Measurements from ENCODE around the gene S1PR5.
"Not testable (repeated sequence)": the region's sequence is repeated elsewhere in the genome, so short reads cannot be mapped to it uniquely, and the experiment has no call there.

S1PR5 gene

GRCh38 chr19:10533646-10534386 is 16.6 kb upstream of the S1PR5 start:
- peak; percentile 24 for DNase-seq (ENCODE audit: extremely low read depth, low read depth)

GRCh38 chr19:10532457-10532856 is 15.2 kb upstream of the S1PR5 start:
- TF ChIP-seq CTCF (IDR thresholded peaks at IDR 0.05; ENCODE audit: low read depth, low read length), result no peak

More at GRCh38 chr19:10533646-10534386, 16.6 kb upstream of the S1PR5 start:
- TF ChIP-seq CTCF (IDR thresholded peaks at IDR 0.05; ENCODE audit: low read depth, low read length), result no peak

GRCh38 chr19:10526887-10527286 is 9.6 kb upstream of the S1PR5 start:
- DNase-seq (ENCODE audit: extremely low read depth, low read depth), result not testable (repeated sequence)

More at GRCh38 chr19:10532457-10532856, 15.2 kb upstream of the S1PR5 start:
- no peak for DNase-seq (ENCODE audit: extremely low read depth, low read depth)

- no peak for TF ChIP-seq CTCF (IDR thresholded peaks at IDR 0.05; ENCODE audit: low read depth, low read length)
- no peak for DNase-seq (ENCODE audit: extremely low read depth, low read depth)
These were observed 8.4 kb upstream of the S1PR5 start for GRCh38 chr19:10525636-10526035.

- no peak for DNase-seq (ENCODE audit: extremely low read depth, low read depth)
- no peak for TF ChIP-seq CTCF (IDR thresholded peaks at IDR 0.05; ENCODE audit: low read depth, low read length)
These were observed 5.9 kb upstream of the S1PR5 start for GRCh38 chr19:10523135-10523636.

- no peak for DNase-seq (ENCODE audit: extremely low read depth, low read depth)
- no peak for TF ChIP-seq CTCF (IDR thresholded peaks at IDR 0.05; ENCODE audit: low read depth, low read length)
These were observed 4.4 kb upstream of the S1PR5 start for GRCh38 chr19:10521461-10522171.

GRCh38 chr19:10520652-10521318 is 3.5 kb upstream of the S1PR5 start:
- TF ChIP-seq CTCF (IDR thresholded peaks at IDR 0.05; ENCODE audit: low read depth, low read length), result no peak
- DNase-seq (ENCODE audit: extremely low read depth, low read depth), result no peak

Measured in AG09319 (cell line).